Smooth muscle cell (in vitro differentiated cells): ENCODE measurements around the gene CENPW. TPM values are rescaled to one million over a fixed set of nuclear protein-coding genes. Genes with fewer than 3 reads are reported as not detected.

Source experiments
- DNase-seq: peaks from one replicate; lab custom pipeline; 2025; ENCODE audit not compliant: unreplicated experiment; lab: John Stamatoyannopoulos, UW
- H2AFZ ChIP-seq: fragments of 200-600 bp; sonication (generic); 2 replicates; pipeline ENCODE4 v1.6.0; 2016; ENCODE audit warnings: antibody characterized with exemption, low read depth, mild to moderate bottlenecking
- H3F3A ChIP-seq: fragments of 200-600 bp; sonication (generic); 2 replicates; pipeline ENCODE4 v1.6.0; 2017; ENCODE audit warnings: antibody characterized with exemption, low read depth
- H3K27ac ChIP-seq: fragments of 200-600 bp; sonication (generic); 2 replicates; pipeline ENCODE4 v1.5.1; 2016; ENCODE audit warnings: low read depth, mild to moderate bottlenecking
- H3K27me3 ChIP-seq: fragments of 200-600 bp; sonication (generic); 2 replicates; pipeline ENCODE4 v1.6.1; 2016; ENCODE audit warnings: low read depth, mild to moderate bottlenecking
- H3K36me3 ChIP-seq: fragments of 200-600 bp; sonication (generic); 2 replicates; pipeline ENCODE4 v1.5.1; 2016; ENCODE audit warnings: low read depth
- H3K4me1 ChIP-seq: fragments of 200-600 bp; sonication (generic); 2 replicates; pipeline ENCODE4 v1.5.1; 2016; ENCODE audit warnings: low read depth
- H3K4me2 ChIP-seq: fragments of 200-600 bp; sonication (generic); 2 replicates; pipeline ENCODE4 v1.6.0; 2016; ENCODE audit warnings: mild to moderate bottlenecking
- H3K4me3 ChIP-seq: fragments of 200-600 bp; sonication (generic); 2 replicates; pipeline ENCODE4 v1.5.1; 2016; ENCODE audit warnings: mild to moderate bottlenecking
- H3K79me2 ChIP-seq: fragments of 200-600 bp; sonication (generic); 2 replicates; pipeline ENCODE4 v1.6.0; 2016; ENCODE audit warnings: low read depth, mild to moderate bottlenecking
- H3K9ac ChIP-seq: fragments of 200-600 bp; sonication (generic); 2 replicates; pipeline ENCODE4 v1.6.0; 2016; ENCODE audit warnings: low read depth
- H3K9me3 ChIP-seq: fragments of 200-600 bp; sonication (generic); replicated peaks from 2 replicates; pipeline ENCODE4 v1.5.1; 2016; ENCODE audit warnings: low read depth
- H4K20me1 ChIP-seq: fragments of 200-600 bp; sonication (generic); 2 replicates; pipeline ENCODE4 v1.6.0; 2016; ENCODE audit warnings: low read depth
- CTCF ChIP-seq: fragments of 200-600 bp; sonication (generic); IDR thresholded peaks from 2 replicates; pipeline ENCODE4 v1.5.1; 2017; ENCODE audit warnings: borderline replicate concordance, mild to moderate bottlenecking, antibody characterized with exemption; ENCODE audit not compliant: insufficient read depth, poor library complexity, severe bottlenecking
- WGBS: methylation state at CpG from one replicate; pipeline ENCODE4 v1.1.7; 2016; ENCODE audit warnings: low lambda C conversion rate; 5-methylcytosine and 5-hydroxymethylcytosine counted together
- polyA plus RNA-seq: library from polyadenylated mRNA; unstranded; fragments of >200 nt; fragmentation: Nextera tagmentation; extraction: Ambion mirVana; gene quantifications from 2 replicates; pipeline ENCODE4 v1.2.1, GENCODE V29; 2016
- total RNA-seq: library from RNA; depleted of rRNA; stranded (reverse); fragments of >200 nt; gene quantifications from 2 replicates; pipeline ENCODE4 v1.2.3, GENCODE V29; 2014

CENPW gene
- total and polyA plus RNA-seq, 2 experiments from 2014 or later, result 10.9 to 42.7 TPM

- 98% methylated on average over 5 of the region's 5 CpGs for WGBS
- H3K4me3 ChIP-seq, result no peak overlapping the region
- no peaks in the 10 kb centered on the region for H3K27me3 ChIP-seq
- no peaks in the 10 kb centered on the region for H3F3A ChIP-seq
- no peak overlapping the region for H3K27ac ChIP-seq
- H4K20me1 ChIP-seq, result no peaks in the 10 kb centered on the region
- H3K4me1 ChIP-seq, result no peaks in the 10 kb centered on the region
- no peaks in the 10 kb centered on the region for H3K36me3 ChIP-seq
- H3K9me3 ChIP-seq, result no peaks in the 10 kb centered on the region
- no peak overlapping the region for H3K9ac ChIP-seq
- no peak for TF ChIP-seq CTCF
- no peak overlapping the region for H2AFZ ChIP-seq
- H3K4me2 ChIP-seq, result no peak overlapping the region
- no peaks in the 10 kb centered on the region for H3K79me2 ChIP-seq
- no peak for DNase-seq
These were observed 41.6 kb downstream of the CENPW start for GRCh38 chr6:126381498-126381897.

GRCh38 chr6:126383203-126383602 lies 43.3 kb downstream of the CENPW start:
- no peaks in the 10 kb centered on the region for H3F3A ChIP-seq
- H2AFZ ChIP-seq, result no peak overlapping the region
- no peaks in the 10 kb centered on the region for H4K20me1 ChIP-seq
- no peak overlapping the region for H3K27ac ChIP-seq
- H3K36me3 ChIP-seq, result no peaks in the 10 kb centered on the region
- no peaks in the 10 kb centered on the region for H3K9me3 ChIP-seq
- H3K79me2 ChIP-seq, result no peaks in the 10 kb centered on the region
- no peaks in the 10 kb centered on the region for H3K4me1 ChIP-seq
- TF ChIP-seq CTCF, result no peak
- no peak for DNase-seq
- H3K4me3 ChIP-seq, result no peak overlapping the region
- H3K4me2 ChIP-seq, result no peak overlapping the region
- no peak overlapping the region for H3K9ac ChIP-seq
- H3K27me3 ChIP-seq, result no peaks in the 10 kb centered on the region

GRCh38 chr6:126385536-126385935 lies 45.6 kb downstream of the CENPW start:
- no peak overlapping the region for H3K4me3 ChIP-seq
- H3K79me2 ChIP-seq, result no peaks in the 10 kb centered on the region
- H4K20me1 ChIP-seq, result no peaks in the 10 kb centered on the region
- no peaks in the 10 kb centered on the region for H3F3A ChIP-seq
- no peak for TF ChIP-seq CTCF
- no peak overlapping the region for H3K27ac ChIP-seq
- DNase-seq, result no peak
- 96% methylated on average over 1 of the region's 1 CpG for WGBS
- no peaks in the 10 kb centered on the region for H3K27me3 ChIP-seq
- H3K4me1 ChIP-seq, result no peaks in the 10 kb centered on the region
- no peak overlapping the region for H3K9ac ChIP-seq
- H3K4me2 ChIP-seq, result no peak overlapping the region
- no peaks in the 10 kb centered on the region for H3K9me3 ChIP-seq
- no peak overlapping the region for H2AFZ ChIP-seq
- no peaks in the 10 kb centered on the region for H3K36me3 ChIP-seq

GRCh38 chr6:126388104-126388598 lies 48.2 kb downstream of the CENPW start:
- WGBS, result 30% methylated on average over 3 of the region's 3 CpGs
- Histone ChIP-seq H3K27ac (no peak overlapping the region), H3K4me3 (no peak overlapping the region), H2AFZ (no peak overlapping the region), H3K9me3 (no peaks in the 10 kb centered on the region), H3K27me3 (no peaks in the 10 kb centered on the region), H3K36me3 (peaks cover 6% of the 10 kb centered on the region), H4K20me1 (no peaks in the 10 kb centered on the region), H3K4me2 (no peak overlapping the region), H3K79me2 (no peaks in the 10 kb centered on the region), H3F3A (no peaks in the 10 kb centered on the region), H3K9ac (no peak overlapping the region), H3K4me1 (no peaks in the 10 kb centered on the region)
- no peak for DNase-seq
- TF ChIP-seq CTCF, result no peak
